ENCODE data around the gene ZNF33A. TPM values are rescaled to one million over a fixed set of nuclear protein-coding genes. Genes with fewer than 3 reads are reported as not detected.

ZNF33A gene
- total RNA-seq, 1 donor from 2014 or later = 8.0 TPM

DNA sequence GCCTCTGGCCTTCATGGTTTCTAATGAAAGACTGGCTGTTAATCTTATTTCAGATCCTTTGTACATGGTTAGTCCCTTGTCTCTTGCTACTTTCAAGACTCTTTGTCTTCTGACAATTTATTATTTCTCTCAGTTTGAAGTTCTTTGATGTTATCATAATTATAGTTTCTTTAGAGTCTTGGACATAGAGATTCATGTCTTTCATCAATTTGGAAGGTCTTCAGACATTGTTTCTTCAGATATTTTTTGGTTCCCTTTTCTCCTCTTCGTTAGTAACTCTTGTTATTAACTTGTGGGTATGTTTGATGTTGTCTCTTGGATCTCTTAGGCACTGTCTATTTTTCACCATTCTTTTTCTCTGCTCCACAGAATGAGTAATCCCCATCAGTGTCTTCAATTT lies 92.4 kb downstream of the ZNF33A start:
- peaks cover 62 to 89% of the 10 kb centered on the region in 2 donors for H3K9me3 ChIP-seq
- TF ChIP-seq, protein P1, sequence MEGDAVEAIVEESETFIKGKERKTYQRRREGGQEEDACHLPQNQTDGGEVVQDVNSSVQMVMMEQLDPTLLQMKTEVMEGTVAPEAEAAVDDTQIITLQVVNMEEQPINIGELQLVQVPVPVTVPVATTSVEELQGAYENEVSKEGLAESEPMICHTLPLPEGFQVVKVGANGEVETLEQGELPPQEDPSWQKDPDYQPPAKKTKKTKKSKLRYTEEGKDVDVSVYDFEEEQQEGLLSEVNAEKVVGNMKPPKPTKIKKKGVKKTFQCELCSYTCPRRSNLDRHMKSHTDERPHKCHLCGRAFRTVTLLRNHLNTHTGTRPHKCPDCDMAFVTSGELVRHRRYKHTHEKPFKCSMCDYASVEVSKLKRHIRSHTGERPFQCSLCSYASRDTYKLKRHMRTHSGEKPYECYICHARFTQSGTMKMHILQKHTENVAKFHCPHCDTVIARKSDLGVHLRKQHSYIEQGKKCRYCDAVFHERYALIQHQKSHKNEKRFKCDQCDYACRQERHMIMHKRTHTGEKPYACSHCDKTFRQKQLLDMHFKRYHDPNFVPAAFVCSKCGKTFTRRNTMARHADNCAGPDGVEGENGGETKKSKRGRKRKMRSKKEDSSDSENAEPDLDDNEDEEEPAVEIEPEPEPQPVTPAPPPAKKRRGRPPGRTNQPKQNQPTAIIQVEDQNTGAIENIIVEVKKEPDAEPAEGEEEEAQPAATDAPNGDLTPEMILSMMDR (IDR thresholded peaks at IDR 0.05) = no peak
- no peaks in the 10 kb centered on the region for H3K4me1 ChIP-seq
- intact Hi-C loops (cut with DNase I) = no loop called here
- DNase-seq (ENCODE audit: low spot score in 2 of 2) = no peak
- no peak overlapping the region for H3K27ac ChIP-seq
- H3K4me3 ChIP-seq = no peak overlapping the region
- peaks cover 67 to 87% of the 10 kb centered on the region in 2 donors for H3K36me3 ChIP-seq
- H3K27me3 ChIP-seq = no peaks in the 10 kb centered on the region

DNA sequence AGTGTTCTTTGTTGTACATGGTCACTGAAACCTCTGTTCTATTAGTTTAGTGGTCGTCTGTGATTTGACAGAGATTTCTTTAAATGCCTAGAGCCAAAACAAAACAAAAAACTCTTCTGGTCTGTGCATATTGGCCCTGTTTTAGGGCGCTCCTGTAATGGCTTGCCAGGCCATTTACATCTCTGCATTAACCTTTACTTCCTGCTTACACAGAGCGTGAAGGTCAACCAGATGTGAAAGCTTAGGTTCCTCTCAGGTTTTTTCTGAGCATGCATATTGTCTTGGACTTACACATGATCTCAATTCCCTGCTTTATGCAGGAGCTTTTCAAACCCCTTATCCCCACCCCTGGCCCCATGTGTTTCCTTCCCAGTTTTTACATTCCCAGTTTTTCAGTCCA lies 93.3 kb downstream of the ZNF33A start:
- H3K36me3 ChIP-seq = peaks cover 60 to 78% of the 10 kb centered on the region in 2 donors
- DNase-seq (ENCODE audit: low spot score in 2 of 2) = no peak
- H3K4me1 ChIP-seq = no peaks in the 10 kb centered on the region
- TF ChIP-seq, protein P1 (IDR thresholded peaks at IDR 0.05) = no peak
- no peaks in the 10 kb centered on the region for H3K27me3 ChIP-seq
- no peak overlapping the region for H3K4me3 ChIP-seq
- intact Hi-C loops (cut with DNase I) = no loop called here
- H3K27ac ChIP-seq = no peak overlapping the region
- peaks cover 70 to 97% of the 10 kb centered on the region in 2 donors for H3K9me3 ChIP-seq

DNA sequence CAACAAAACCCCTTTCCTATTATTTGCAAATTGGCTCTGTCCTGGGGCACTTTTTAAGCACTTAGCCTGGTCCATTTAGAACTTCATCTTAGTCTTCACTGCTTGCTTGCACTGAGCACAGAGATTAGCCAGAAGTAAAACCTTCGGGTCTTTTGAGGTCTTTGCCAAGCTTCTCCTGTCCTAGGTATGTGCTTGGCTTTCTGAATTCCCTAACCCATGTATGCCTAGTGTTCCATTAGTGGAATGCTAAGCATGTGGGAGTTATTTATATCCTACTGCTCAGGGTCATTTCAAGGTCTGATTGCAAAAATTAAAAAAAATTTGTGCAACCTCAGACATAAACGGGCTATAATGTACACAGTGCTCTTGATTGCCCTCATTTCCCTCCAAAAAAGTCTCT lies 101.7 kb downstream of the ZNF33A start:
- DNase-seq (ENCODE audit: low spot score in 2 of 2) = no peak
- Histone ChIP-seq H3K9me3 (peaks cover 83 to 98% of the 10 kb centered on the region in 2 donors), H3K27me3 (no peaks in the 10 kb centered on the region), H3K36me3 (peaks cover 44 to 48% of the 10 kb centered on the region in 2 donors), H3K4me1 (no peaks in the 10 kb centered on the region), H3K4me3 (no peak overlapping the region), H3K27ac (no peak overlapping the region)
- TF ChIP-seq, protein P1 (IDR thresholded peaks at IDR 0.05) = no peak
- intact Hi-C loops (cut with DNase I) = no loop called here

Other genes with a start within 250 kb of the ZNF33A start
- gene ZNF248, start 153.1 kb upstream of the ZNF33A start, total RNA-seq = 13.9 TPM
- gene ZNF25, start 34.0 kb upstream of the ZNF33A start, total RNA-seq = 8.9 TPM
- 2.8 TPM for gene ZNF37A, start 83.7 kb downstream of the ZNF33A start, total RNA-seq

Data from ascending aorta (tissue), 2 donors.